ENCODE results near the gene IL1RAPL2.
"Not testable (repeated sequence)": the region's sequence is repeated elsewhere in the genome, so short reads cannot be mapped to it uniquely, and the experiment has no call there.

The IL1RAPL2 gene

DNA sequence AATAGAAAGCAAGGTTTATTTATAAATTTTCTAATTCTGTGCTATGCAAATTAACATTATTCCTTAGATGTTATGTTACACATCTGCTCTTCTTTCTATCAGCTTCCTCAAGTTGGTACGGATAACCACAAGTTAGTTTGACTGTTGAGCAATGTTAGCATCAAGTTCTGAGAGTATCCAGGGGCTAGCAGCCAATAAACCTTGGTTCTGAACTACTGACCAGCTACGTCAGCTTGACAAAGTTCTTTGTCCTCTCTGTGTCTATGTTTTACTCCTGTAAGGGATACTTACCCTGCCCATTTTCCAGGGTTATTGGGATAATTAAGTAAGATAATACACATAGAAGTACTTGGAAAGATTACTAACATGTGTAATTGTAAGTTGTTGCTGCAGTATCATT lies 662.6 kb downstream of the IL1RAPL2 start:
- Histone ChIP-seq H3K4me3 (ENCODE audit: insufficient read depth, low read length, poor library complexity, severe bottlenecking) (no peak overlapping the region), H3K36me3 (ENCODE audit: low read length) (no peaks in the 10 kb centered on the region), H3K9me3 (ENCODE audit: insufficient read depth, low read length) (no peaks in the 10 kb centered on the region), H3K9me2 (replicated peaks; ENCODE audit: insufficient read depth, low read length) (no peaks in the 10 kb centered on the region), H3K79me2 (ENCODE audit: insufficient read depth, low read length) (no peaks in the 10 kb centered on the region), H2AFZ (ENCODE audit: low read depth, low read length, severe bottlenecking) (no peak overlapping the region), H3K9ac (ENCODE audit: low read length) (no peak overlapping the region), H4K20me1 (ENCODE audit: low read depth, low read length) (no peaks in the 10 kb centered on the region), H3K4me2 (ENCODE audit: low read depth, low read length, poor library complexity, severe bottlenecking) (no peak overlapping the region), H3K27ac (ENCODE audit: low read depth, low read length) (no peak overlapping the region), H3K27me3 (ENCODE audit: low read length) (no peaks in the 10 kb centered on the region), H3F3A (ENCODE audit: insufficient read depth) (no peaks in the 10 kb centered on the region)
- TF ChIP-seq, protein P1, sequence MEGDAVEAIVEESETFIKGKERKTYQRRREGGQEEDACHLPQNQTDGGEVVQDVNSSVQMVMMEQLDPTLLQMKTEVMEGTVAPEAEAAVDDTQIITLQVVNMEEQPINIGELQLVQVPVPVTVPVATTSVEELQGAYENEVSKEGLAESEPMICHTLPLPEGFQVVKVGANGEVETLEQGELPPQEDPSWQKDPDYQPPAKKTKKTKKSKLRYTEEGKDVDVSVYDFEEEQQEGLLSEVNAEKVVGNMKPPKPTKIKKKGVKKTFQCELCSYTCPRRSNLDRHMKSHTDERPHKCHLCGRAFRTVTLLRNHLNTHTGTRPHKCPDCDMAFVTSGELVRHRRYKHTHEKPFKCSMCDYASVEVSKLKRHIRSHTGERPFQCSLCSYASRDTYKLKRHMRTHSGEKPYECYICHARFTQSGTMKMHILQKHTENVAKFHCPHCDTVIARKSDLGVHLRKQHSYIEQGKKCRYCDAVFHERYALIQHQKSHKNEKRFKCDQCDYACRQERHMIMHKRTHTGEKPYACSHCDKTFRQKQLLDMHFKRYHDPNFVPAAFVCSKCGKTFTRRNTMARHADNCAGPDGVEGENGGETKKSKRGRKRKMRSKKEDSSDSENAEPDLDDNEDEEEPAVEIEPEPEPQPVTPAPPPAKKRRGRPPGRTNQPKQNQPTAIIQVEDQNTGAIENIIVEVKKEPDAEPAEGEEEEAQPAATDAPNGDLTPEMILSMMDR (IDR thresholded peaks at IDR 0.05; ENCODE audit: insufficient read depth, low read length, poor library complexity, severe bottlenecking) = no peak
- no peak for TF ChIP-seq EZH2phosphoT487 (conservative IDR thresholded peaks at IDR 0.05; ENCODE audit: low read length)

DNA sequence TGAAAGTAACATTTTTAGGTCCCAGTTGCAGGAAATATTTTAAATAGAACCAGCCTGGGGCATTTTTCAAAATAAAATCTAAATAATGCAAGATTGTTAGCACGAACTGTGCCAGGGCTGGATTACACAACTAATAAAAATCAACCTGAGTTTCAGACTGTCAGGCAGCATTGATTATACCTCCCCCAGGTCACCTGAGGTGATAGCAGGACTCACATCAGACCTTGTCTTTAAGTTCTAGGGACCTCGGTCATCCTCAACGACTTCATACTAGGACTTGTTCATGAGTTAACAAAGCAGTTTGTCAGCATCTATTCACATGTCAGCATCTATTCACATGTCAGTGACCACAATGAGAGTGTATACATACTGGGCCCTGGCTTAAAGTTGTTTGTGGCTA lies 663.1 kb downstream of the IL1RAPL2 start:
- H3K9me3 ChIP-seq (ENCODE audit: insufficient read depth, low read length) = no peaks in the 10 kb centered on the region
- H3K36me3 ChIP-seq (ENCODE audit: low read length) = no peaks in the 10 kb centered on the region
- H3F3A ChIP-seq (ENCODE audit: insufficient read depth) = no peaks in the 10 kb centered on the region
- H3K27me3 ChIP-seq (ENCODE audit: low read length) = no peaks in the 10 kb centered on the region
- no peak overlapping the region for H3K27ac ChIP-seq (ENCODE audit: low read depth, low read length)
- no peak overlapping the region for H2AFZ ChIP-seq (ENCODE audit: low read depth, low read length, severe bottlenecking)
- no peaks in the 10 kb centered on the region for H3K79me2 ChIP-seq (ENCODE audit: insufficient read depth, low read length)
- no peak overlapping the region for H3K9ac ChIP-seq (ENCODE audit: low read length)
- no peak overlapping the region for H3K4me3 ChIP-seq (ENCODE audit: insufficient read depth, low read length, poor library complexity, severe bottlenecking)
- no peaks in the 10 kb centered on the region for H4K20me1 ChIP-seq (ENCODE audit: low read depth, low read length)
- no peak for TF ChIP-seq EZH2phosphoT487 (conservative IDR thresholded peaks at IDR 0.05; ENCODE audit: low read length)
- TF ChIP-seq, protein P1 (IDR thresholded peaks at IDR 0.05; ENCODE audit: insufficient read depth, low read length, poor library complexity, severe bottlenecking) = no peak
- H3K9me2 ChIP-seq (replicated peaks; ENCODE audit: insufficient read depth, low read length) = no peaks in the 10 kb centered on the region
- H3K4me2 ChIP-seq (ENCODE audit: low read depth, low read length, poor library complexity, severe bottlenecking) = no peak overlapping the region

- H3K79me2 ChIP-seq (ENCODE audit: insufficient read depth, low read length); H3K36me3 ChIP-seq (ENCODE audit: low read length); H4K20me1 ChIP-seq (ENCODE audit: low read depth, low read length); H3K4me3 ChIP-seq (ENCODE audit: insufficient read depth, low read length, poor library complexity, severe bottlenecking); H3K27ac ChIP-seq (ENCODE audit: low read depth, low read length); H3K27me3 ChIP-seq (ENCODE audit: low read length); H3K9ac ChIP-seq (ENCODE audit: low read length); H3K4me2 ChIP-seq (ENCODE audit: low read depth, low read length, poor library complexity, severe bottlenecking); H3F3A ChIP-seq (ENCODE audit: insufficient read depth); H3K9me2 ChIP-seq (replicated peaks; ENCODE audit: insufficient read depth, low read length); H2AFZ ChIP-seq (ENCODE audit: low read depth, low read length, severe bottlenecking); H3K9me3 ChIP-seq (ENCODE audit: insufficient read depth, low read length): not testable (repeated sequence)
Observed at GRCh38 chrX:105237407-105237806, 671.4 kb downstream of the IL1RAPL2 start.

- Histone ChIP-seq H3K4me3 (ENCODE audit: insufficient read depth, low read length, poor library complexity, severe bottlenecking) (no peak overlapping the region), H3K79me2 (ENCODE audit: insufficient read depth, low read length) (no peaks in the 10 kb centered on the region), H3K4me2 (ENCODE audit: low read depth, low read length, poor library complexity, severe bottlenecking) (no peak overlapping the region), H3K9me2 (replicated peaks; ENCODE audit: insufficient read depth, low read length) (no peaks in the 10 kb centered on the region), H3F3A (ENCODE audit: insufficient read depth) (no peaks in the 10 kb centered on the region), H3K9ac (ENCODE audit: low read length) (no peak overlapping the region), H3K27me3 (ENCODE audit: low read length) (no peaks in the 10 kb centered on the region), H3K9me3 (ENCODE audit: insufficient read depth, low read length) (no peaks in the 10 kb centered on the region), H4K20me1 (ENCODE audit: low read depth, low read length) (no peaks in the 10 kb centered on the region), H3K27ac (ENCODE audit: low read depth, low read length) (no peak overlapping the region), H2AFZ (ENCODE audit: low read depth, low read length, severe bottlenecking) (no peak overlapping the region), H3K36me3 (ENCODE audit: low read length) (no peaks in the 10 kb centered on the region)
- TF ChIP-seq, protein P1 (IDR thresholded peaks at IDR 0.05; ENCODE audit: insufficient read depth, low read length, poor library complexity, severe bottlenecking) = no peak
- TF ChIP-seq EZH2phosphoT487 (conservative IDR thresholded peaks at IDR 0.05; ENCODE audit: low read length) = no peak
Observed at GRCh38 chrX:105241056-105241455, 675.1 kb downstream of the IL1RAPL2 start.

Data from SU-DHL-6 (cell line).